GM15510 (cell line): ENCODE results near the gene DOK5.

ENCODE experiments used
- POLR2A ChIP-seq: IDR thresholded peaks from 3 replicates; pipeline ENCODE4 v1.6.1; 2011; ENCODE audit warnings: borderline replicate concordance; ENCODE audit not compliant: insufficient read length; ENCODE audit errors: extremely low read depth

DOK5 gene

GRCh38 chr20:54598352-54598751 lies 123.0 kb downstream of the DOK5 start:
- TF ChIP-seq POLR2A, result no peak

- no peak for TF ChIP-seq POLR2A
These were observed 125.2 kb downstream of the DOK5 start for GRCh38 chr20:54600634-54601033.

GRCh38 chr20:54601831-54602515 lies 126.6 kb downstream of the DOK5 start:
- no peak for TF ChIP-seq POLR2A

GRCh38 chr20:54605319-54605718 lies 129.9 kb downstream of the DOK5 start:
- TF ChIP-seq POLR2A, result no peak

GRCh38 chr20:54606380-54606779 lies 131.0 kb downstream of the DOK5 start:
- no peak for TF ChIP-seq POLR2A

- TF ChIP-seq POLR2A, result no peak
These were observed 132.8 kb downstream of the DOK5 start for GRCh38 chr20:54608039-54608745.

- no peak for TF ChIP-seq POLR2A
These were observed 133.6 kb downstream of the DOK5 start for GRCh38 chr20:54608943-54609342.

- TF ChIP-seq POLR2A, result no peak
These were observed 136.5 kb downstream of the DOK5 start for GRCh38 chr20:54611708-54612412.

- no peak for TF ChIP-seq POLR2A
These were observed 143.0 kb downstream of the DOK5 start for GRCh38 chr20:54618412-54618811.

- TF ChIP-seq POLR2A, result no peak
These were observed 143.8 kb downstream of the DOK5 start for GRCh38 chr20:54619181-54619580.

GRCh38 chr20:54619682-54620081 lies 144.3 kb downstream of the DOK5 start:
- no peak for TF ChIP-seq POLR2A

- no peak for TF ChIP-seq POLR2A
These were observed 145.2 kb downstream of the DOK5 start for GRCh38 chr20:54620611-54621010.

- TF ChIP-seq POLR2A, result no peak
These were observed 147.2 kb downstream of the DOK5 start for GRCh38 chr20:54622333-54623295.

GRCh38 chr20:54623991-54624569 lies 148.7 kb downstream of the DOK5 start:
- no peak for TF ChIP-seq POLR2A
